Measurements from ENCODE around the gene FUT2.

DNA sequence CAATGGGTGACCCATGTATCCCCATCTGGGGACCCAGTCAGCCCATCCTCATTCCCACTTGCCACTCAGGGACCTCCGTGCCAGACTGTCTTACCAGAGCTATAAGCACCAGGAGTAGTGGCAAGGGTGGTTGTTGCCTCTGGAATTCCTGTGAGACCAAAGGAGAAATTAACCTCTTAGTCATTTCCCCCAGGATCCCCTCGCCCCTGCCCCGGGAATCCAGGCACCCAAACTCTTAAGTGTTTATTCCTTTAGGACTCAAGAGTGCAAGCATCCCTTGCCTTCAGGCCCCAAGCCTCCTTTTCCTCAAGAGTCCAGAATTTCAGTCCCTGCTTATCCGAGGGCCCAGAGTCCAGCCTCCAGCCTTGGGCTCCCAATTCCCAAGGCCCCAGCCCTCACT lies 32.1 kb upstream of the FUT2 start:
- TF ChIP-seq POLR2A (IDR thresholded peaks at IDR 0.05; ENCODE audit: low read depth, low read length) (no peak), POLR2AphosphoS5 (IDR thresholded peaks at IDR 0.05; ENCODE audit: low read depth, low read length) (no peak), TAF1 (IDR thresholded peaks at IDR 0.05; ENCODE audit: borderline replicate concordance, low read depth, low read length) (no peak)
